Uterus (tissue), 4 donors: ENCODE results near the gene VAV1. TPM values are rescaled to one million over a fixed set of nuclear protein-coding genes. Genes with fewer than 3 reads are reported as not detected.

Source experiments
- DNase-seq, 2 donors: peaks; one replicate each; pipeline ENCODE4 v3.0.0-alpha.2; 2019 to 2020
- H3K27ac ChIP-seq, 2 donors: fragments of 200-600 bp; sonication (generic); 1 replicate in 1 of 2; 2 replicates in 1 of 2; pipeline ENCODE4 v1.5.1; 2016 to 2018
- H3K27me3 ChIP-seq, 2 donors: fragments of 200-600 bp; sonication (generic); one replicate each; pipeline ENCODE4 v1.5.1; 2018 to 2019; ENCODE audit warnings: control low read depth in 1 of 2
- H3K36me3 ChIP-seq, 2 donors: fragments of 200-600 bp; sonication (generic); one replicate each; pipeline ENCODE4 v1.5.1; 2019; ENCODE audit warnings: control low read depth in 1 of 2
- H3K4me1 ChIP-seq, 2 donors: fragments of 200-600 bp; sonication (generic); one replicate each; pipeline ENCODE4 v1.5.1; 2018 to 2019; ENCODE audit warnings: control low read depth in 1 of 2
- H3K4me3 ChIP-seq, 2 donors: fragments of 200-600 bp; sonication (generic); 1 replicate in 1 of 2; 2 replicates in 1 of 2; pipeline ENCODE4 v1.5.1; 2018 to 2019; ENCODE audit warnings: mild to moderate bottlenecking in 1 of 2
- H3K9me3 ChIP-seq, 2 donors: fragments of 200-600 bp; sonication (generic); one replicate each; pipeline ENCODE4 v1.5.1; 2019; ENCODE audit warnings: control low read depth in 1 of 2
- POLR2A ChIP-seq, 2 donors: fragments of 450-650 bp; IDR thresholded peaks; one replicate each; pipeline ENCODE4 v1.6.1; 2016; ENCODE audit warnings: antibody characterized with exemption in 2 of 2, mild to moderate bottlenecking in 1 of 2, moderate library complexity in 1 of 2
- intact Hi-C: fragments of 100-400 bp; cut with DNase I; formaldehyde crosslinking; loops from one replicate; pipeline ENCODE4 v1.15.1; 2023; ENCODE audit warnings: low total_unique reads
- total RNA-seq, 4 donors: library from RNA; depleted of rRNA in 3 of 4; stranded (reverse); fragments of >200 nt in 3 of 4; gene quantifications; one replicate each; pipeline versions ENCODE4 v1.1.0 to v1.2.4, GENCODE V29; 2014 to 2023
- TF ChIP-seq, protein P1 (sequence below), 4 experiments: fragments of 200-600 bp in 2 of 4; fragments of 450-650 bp in 2 of 4; sonication (generic) in 2 of 4; IDR thresholded peaks; one replicate each; pipeline ENCODE4 v1.5.1; 2016 to 2019; ENCODE audit warnings: antibody characterized with exemption in 4 of 4, mild to moderate bottlenecking in 2 of 4, moderate library complexity in 1 of 4
- donor health status: DM: yes; HTN: yes; CAD: no.

VAV1 gene
- total RNA-seq, 4 donors from 2014 or later, result 0.29 to 7.9 (median 4.6) TPM

DNA sequence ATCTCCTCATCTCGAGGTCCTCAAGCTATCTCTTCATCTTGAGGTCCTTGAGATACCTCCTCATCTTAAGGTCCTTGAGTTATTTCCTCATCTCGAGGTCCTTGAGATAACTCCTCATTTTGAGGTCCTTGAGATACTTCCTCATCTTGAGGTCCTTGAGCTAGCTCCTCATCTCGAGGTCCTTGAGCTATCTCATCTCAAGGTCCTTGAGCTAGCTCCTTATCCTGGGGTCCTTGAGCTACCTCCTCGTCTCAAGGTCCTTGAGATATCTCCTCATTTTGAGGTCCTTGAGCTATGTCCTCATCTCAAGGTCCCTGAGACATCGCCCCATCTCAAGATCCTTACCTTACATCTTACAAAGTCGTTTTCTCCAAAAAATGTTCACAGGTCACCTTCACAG lies 18.7 kb downstream of the VAV1 start:
- H3K9me3 ChIP-seq, result no peaks in the 10 kb centered on the region
- H3K27ac ChIP-seq, result no peak overlapping the region
- H3K36me3 ChIP-seq, result no peaks in the 10 kb centered on the region
- TF ChIP-seq, protein P1, sequence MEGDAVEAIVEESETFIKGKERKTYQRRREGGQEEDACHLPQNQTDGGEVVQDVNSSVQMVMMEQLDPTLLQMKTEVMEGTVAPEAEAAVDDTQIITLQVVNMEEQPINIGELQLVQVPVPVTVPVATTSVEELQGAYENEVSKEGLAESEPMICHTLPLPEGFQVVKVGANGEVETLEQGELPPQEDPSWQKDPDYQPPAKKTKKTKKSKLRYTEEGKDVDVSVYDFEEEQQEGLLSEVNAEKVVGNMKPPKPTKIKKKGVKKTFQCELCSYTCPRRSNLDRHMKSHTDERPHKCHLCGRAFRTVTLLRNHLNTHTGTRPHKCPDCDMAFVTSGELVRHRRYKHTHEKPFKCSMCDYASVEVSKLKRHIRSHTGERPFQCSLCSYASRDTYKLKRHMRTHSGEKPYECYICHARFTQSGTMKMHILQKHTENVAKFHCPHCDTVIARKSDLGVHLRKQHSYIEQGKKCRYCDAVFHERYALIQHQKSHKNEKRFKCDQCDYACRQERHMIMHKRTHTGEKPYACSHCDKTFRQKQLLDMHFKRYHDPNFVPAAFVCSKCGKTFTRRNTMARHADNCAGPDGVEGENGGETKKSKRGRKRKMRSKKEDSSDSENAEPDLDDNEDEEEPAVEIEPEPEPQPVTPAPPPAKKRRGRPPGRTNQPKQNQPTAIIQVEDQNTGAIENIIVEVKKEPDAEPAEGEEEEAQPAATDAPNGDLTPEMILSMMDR (IDR thresholded peaks at IDR 0.05), result no peak
- no peak for TF ChIP-seq POLR2A (IDR thresholded peaks at IDR 0.05)
- intact Hi-C loops, result no loop called here
- no peaks in the 10 kb centered on the region for H3K4me1 ChIP-seq
- H3K4me3 ChIP-seq, result no peak overlapping the region
- no peaks in the 10 kb centered on the region for H3K27me3 ChIP-seq
- no peak for DNase-seq

DNA sequence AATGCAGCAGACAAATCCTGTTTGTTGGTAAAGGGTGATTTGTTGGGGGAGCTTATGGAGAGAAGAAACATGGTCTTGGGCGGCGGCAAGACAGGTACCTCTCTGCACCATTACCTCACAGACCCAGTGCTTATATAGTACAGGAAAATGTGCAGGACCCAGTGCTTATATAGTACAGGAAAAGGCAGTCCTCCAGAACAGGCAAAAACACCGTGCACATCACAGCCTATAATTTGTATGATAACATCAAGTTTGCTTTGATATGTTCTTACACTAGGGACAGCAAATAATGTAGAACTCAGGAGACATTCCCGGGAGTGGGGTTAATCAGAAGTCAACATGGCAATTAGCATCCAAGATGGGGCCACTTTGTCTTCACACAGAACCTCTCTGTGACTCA lies 20.9 kb downstream of the VAV1 start:
- TF ChIP-seq, protein P1 (IDR thresholded peaks at IDR 0.05), result no peak
- no peak for TF ChIP-seq POLR2A (IDR thresholded peaks at IDR 0.05)
- H3K9me3 ChIP-seq, result no peaks in the 10 kb centered on the region
- intact Hi-C loops, result no loop called here
- H3K4me3 ChIP-seq, result no peak overlapping the region
- no peaks in the 10 kb centered on the region for H3K36me3 ChIP-seq
- H3K27me3 ChIP-seq, result no peaks in the 10 kb centered on the region
- no peak for DNase-seq
- no peaks in the 10 kb centered on the region for H3K4me1 ChIP-seq
- H3K27ac ChIP-seq, result no peak overlapping the region

DNA sequence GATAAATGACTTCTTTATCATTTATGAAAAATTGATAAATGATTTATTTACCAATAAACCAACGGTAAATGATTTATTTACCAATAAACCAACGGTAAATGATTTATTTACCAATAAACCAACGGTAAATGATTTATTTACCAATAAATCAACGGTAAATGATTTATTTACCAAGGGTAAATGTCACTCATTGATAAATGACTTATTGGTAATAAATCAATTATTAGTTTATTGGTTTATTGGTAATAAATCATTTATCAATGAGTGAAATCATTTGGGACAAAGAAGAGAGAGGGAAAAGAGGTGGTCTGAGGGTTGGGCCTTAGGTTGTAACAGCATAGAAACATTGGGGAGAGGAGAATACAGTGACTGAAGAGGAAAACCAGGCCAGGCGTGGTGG lies 21.5 kb downstream of the VAV1 start:
- Histone ChIP-seq H3K27me3 (no peaks in the 10 kb centered on the region), H3K4me1 (no peaks in the 10 kb centered on the region), H3K9me3 (no peaks in the 10 kb centered on the region), H3K36me3 (no peaks in the 10 kb centered on the region), H3K27ac (no peak overlapping the region), H3K4me3 (no peak overlapping the region)
- DNase-seq, result no peak
- intact Hi-C loops, result no loop called here
- TF ChIP-seq, protein P1 (IDR thresholded peaks at IDR 0.05), result no peak
- TF ChIP-seq POLR2A (IDR thresholded peaks at IDR 0.05), result no peak

DNA sequence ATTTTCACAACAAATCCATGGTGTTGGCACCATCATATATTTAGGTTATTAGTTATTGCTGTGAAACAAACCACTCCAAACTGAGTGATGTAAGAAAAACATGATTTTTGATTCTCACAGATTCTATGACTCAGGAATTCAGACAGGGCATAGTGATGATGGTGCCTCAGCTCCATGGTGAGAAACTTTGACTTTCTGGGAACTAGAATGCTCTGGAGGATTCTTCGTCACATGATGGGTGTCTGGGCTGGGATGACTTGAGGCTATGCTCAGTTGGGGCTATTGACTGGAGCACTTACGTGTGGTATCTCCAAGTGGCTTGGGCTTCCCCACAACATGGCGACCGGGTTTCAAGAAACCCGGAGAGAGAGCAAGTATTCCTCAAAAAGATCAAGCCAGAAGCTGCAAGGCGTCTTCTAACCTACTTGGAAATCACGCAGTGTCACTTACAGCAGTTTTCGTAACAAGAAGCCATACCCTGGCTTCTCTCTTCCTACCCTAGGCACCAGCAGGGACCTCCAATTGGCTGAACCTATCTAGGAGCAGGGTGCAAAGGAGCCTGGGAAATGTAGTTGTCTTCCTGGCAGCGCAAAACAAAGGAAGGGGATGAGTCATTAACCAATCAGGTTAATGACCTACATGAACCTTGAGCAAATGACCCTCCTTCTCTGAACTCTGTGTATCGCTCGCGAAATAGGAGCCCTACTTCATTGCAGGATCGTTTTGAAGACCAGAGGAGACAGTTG lies 22.4 kb downstream of the VAV1 start:
- Histone ChIP-seq H3K27ac (no peak overlapping the region), H3K27me3 (no peaks in the 10 kb centered on the region), H3K9me3 (no peaks in the 10 kb centered on the region), H3K36me3 (no peaks in the 10 kb centered on the region), H3K4me3 (no peak overlapping the region), H3K4me1 (no peaks in the 10 kb centered on the region)
- TF ChIP-seq, protein P1 (IDR thresholded peaks at IDR 0.05), result no peak
- no peak for TF ChIP-seq POLR2A (IDR thresholded peaks at IDR 0.05)
- intact Hi-C loops, result no loop called here
- DNase-seq, result no peak

DNA sequence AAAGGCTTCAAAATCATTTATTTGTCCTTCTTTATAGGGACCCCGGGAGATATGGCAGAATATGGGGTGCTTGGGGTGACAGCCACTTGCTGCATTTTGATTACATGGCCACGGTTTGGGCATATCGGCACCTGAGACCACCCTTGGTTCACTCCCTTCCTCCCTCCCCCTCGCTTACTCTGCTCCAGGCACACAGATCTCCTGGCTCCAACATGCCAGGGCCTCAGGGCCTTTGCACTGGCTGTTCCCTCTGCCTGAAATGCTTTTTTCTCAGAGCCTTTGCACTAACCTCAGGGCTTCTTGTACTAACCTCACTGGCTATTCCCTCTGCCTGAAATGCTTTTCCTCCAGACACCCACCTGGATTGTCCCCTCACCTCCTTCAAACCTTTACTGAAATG lies 23.8 kb downstream of the VAV1 start:
- H3K36me3 ChIP-seq, result no peaks in the 10 kb centered on the region
- TF ChIP-seq POLR2A (IDR thresholded peaks at IDR 0.05), result no peak
- TF ChIP-seq, protein P1 (IDR thresholded peaks at IDR 0.05), result no peak
- intact Hi-C loops, result no loop called here
- no peak overlapping the region for H3K27ac ChIP-seq
- H3K4me1 ChIP-seq, result no peaks in the 10 kb centered on the region
- no peaks in the 10 kb centered on the region for H3K27me3 ChIP-seq
- no peak overlapping the region for H3K4me3 ChIP-seq
- DNase-seq, result no peak
- no peaks in the 10 kb centered on the region for H3K9me3 ChIP-seq
